B cell (primary cell): ENCODE measurements around the gene HP1BP3. TPM values are rescaled to one million over a fixed set of nuclear protein-coding genes. Genes with fewer than 3 reads are reported as not detected.

ENCODE experiments used
- ATAC-seq: fragments of 200-7000 bp; cut with Tn5 transposase; one replicate; pipeline ENCODE4 v1.10.0; 2021; ENCODE audit warnings: low read depth, mild to moderate bottlenecking, moderate number of reproducible peaks, moderate library complexity
- CTCF ChIA-PET: fragments of 350-600 bp; sonication (Branson Sonifier 250); formaldehyde crosslinking; loops from one replicate; lab custom pipeline; 2021; ENCODE audit warnings: antibody characterized with exemption, inconsistent platforms; lab: Charles Lee
- POLR2A ChIA-PET: fragments of 350-600 bp; sonication (Branson Sonifier 250); formaldehyde crosslinking; loops from one replicate; lab custom pipeline; 2021; ENCODE audit warnings: antibody characterized with exemption; lab: Charles Lee
- DNase-seq: peaks from one replicate; pipeline ENCODE4 v3.0.0; 2013
- H2AFZ ChIP-seq: 2 replicates; pipeline ENCODE4 v1.6.1; 2012; ENCODE audit warnings: mild to moderate bottlenecking, low read depth, low read length; ENCODE audit not compliant: insufficient read depth, poor library complexity, severe bottlenecking
- H3K27ac ChIP-seq, 2 donors: 1 replicate in 1 of 2; 2 replicates in 1 of 2; pipeline ENCODE4 v1.5.1; 2012 to 2013; ENCODE audit warnings: low read length in 2 of 2, mild to moderate bottlenecking in 2 of 2, moderate library complexity in 1 of 2
- H3K27me3 ChIP-seq, 4 experiments: fragments of 200-600 bp in 1 of 4; sonication (generic) in 1 of 4; replicated peaks in 1 of 4; 1 replicate in 2 of 4; 2 replicates in 2 of 4; pipeline versions ENCODE4 v1.6.1 to v1.7.0; 2013 to 2016; ENCODE audit warnings: low read length in 3 of 4, mild to moderate bottlenecking in 2 of 4, mixed read lengths in 1 of 4, moderate library complexity in 1 of 4; ENCODE audit not compliant: insufficient read depth in 4 of 4, control insufficient read depth in 3 of 4; ENCODE audit errors: control extremely low read depth in 1 of 4
- H3K36me3 ChIP-seq, 2 experiments: replicated peaks in 1 of 2; 1 replicate in 1 of 2; 2 replicates in 1 of 2; pipeline versions ENCODE4 v1.6.1 to v1.7.1; 2013; ENCODE audit warnings: low read length in 1 of 2; ENCODE audit not compliant: insufficient read depth in 2 of 2, control insufficient read depth in 1 of 2; ENCODE audit errors: control extremely low read depth in 1 of 2, extremely low read depth in 1 of 2
- H3K4me1 ChIP-seq, 2 donors: fragments of 200-600 bp in 1 of 2; sonication (generic) in 1 of 2; 1 replicate in 1 of 2; 2 replicates in 1 of 2; pipeline versions ENCODE4 v1.5.1 to v1.6.1; 2013 to 2017; ENCODE audit warnings: low read length in 2 of 2; ENCODE audit not compliant: control insufficient read depth in 2 of 2, insufficient read depth in 2 of 2
- H3K4me2 ChIP-seq: replicated peaks from 2 replicates; pipeline ENCODE3; 2012; ENCODE audit warnings: mild to moderate bottlenecking, low read depth, low read length; ENCODE audit not compliant: poor library complexity, severe bottlenecking
- H3K4me3 ChIP-seq, 5 experiments: fragments of 200-600 bp in 1 of 5; sonication (generic) in 1 of 5; 1 replicate in 3 of 5; 2 replicates in 2 of 5; pipeline versions ENCODE4 v1.5.1 to v1.7.0; 2011 to 2016; ENCODE audit warnings: low read length in 4 of 5, mild to moderate bottlenecking in 4 of 5, low read depth in 2 of 5, control low read depth in 1 of 5, moderate library complexity in 1 of 5; ENCODE audit not compliant: insufficient read depth in 1 of 5; ENCODE audit errors: control extremely low read depth in 1 of 5, extremely low read depth in 1 of 5
- H3K79me2 ChIP-seq: fragments of 200-600 bp; sonication (generic); one replicate; pipeline ENCODE4 v1.6.0; 2016; ENCODE audit warnings: low read length; ENCODE audit not compliant: control insufficient read depth, insufficient read depth
- H3K9ac ChIP-seq: fragments of 200-600 bp; sonication (generic); 2 replicates; pipeline ENCODE4 v1.6.1; 2017; ENCODE audit warnings: mild to moderate bottlenecking, low read length, moderate library complexity
- H3K9me3 ChIP-seq, 3 donors: one replicate each; pipeline versions ENCODE4 v1.6.1 to v1.7.1; 2013; ENCODE audit warnings: low read length in 2 of 3; ENCODE audit not compliant: control insufficient read depth in 2 of 3, insufficient read depth in 1 of 3; ENCODE audit errors: control extremely low read depth in 1 of 3
- H4K20me1 ChIP-seq: 2 replicates; pipeline ENCODE4 v1.6.0; 2012; ENCODE audit warnings: mild to moderate bottlenecking, low read length; ENCODE audit not compliant: insufficient read depth, control insufficient read depth, poor library complexity, severe bottlenecking
- H3K27ac Mint-ChIP-seq: one replicate; pipeline ENCODE4 v1.8.0; 2021; ENCODE audit warnings: mixed read lengths
- H3K27me3 Mint-ChIP-seq: one replicate; pipeline ENCODE4 v1.8.0; 2021; ENCODE audit warnings: mixed read lengths
- H3K4me1 Mint-ChIP-seq: one replicate; pipeline ENCODE4 v1.8.0; 2021; ENCODE audit warnings: mixed read lengths
- H3K4me3 Mint-ChIP-seq: one replicate; pipeline ENCODE4 v1.8.0; 2021; ENCODE audit warnings: mixed read lengths
- H3K9me3 Mint-ChIP-seq: one replicate; pipeline ENCODE4 v1.8.0; 2022; ENCODE audit warnings: mixed read lengths; ENCODE audit not compliant: insufficient read depth
- EZH2 ChIP-seq: IDR thresholded peaks from 2 replicates; pipeline ENCODE4 v1.6.1; 2012; ENCODE audit warnings: borderline replicate concordance, low read depth, mild to moderate bottlenecking, moderate library complexity, low read length; ENCODE audit not compliant: insufficient read depth, poor library complexity, severe bottlenecking
- WGBS: methylation state at CpG from one replicate; pipeline ENCODE4 v1.1.5; 2013; ENCODE audit warnings: missing lambda C conversion rate; ENCODE audit not compliant: insufficient coverage; 5-methylcytosine and 5-hydroxymethylcytosine counted together
- intact Hi-C: fragments of 100-400 bp; cut with micrococcal nuclease; formaldehyde crosslinking; loops from one replicate; pipeline ENCODE4 v1.10.0; 2022
- polyA plus RNA-seq: library from polyadenylated mRNA; depleted of rRNA; stranded (reverse); fragments of >200 nt; gene quantifications from 2 replicates; pipeline ENCODE4 v1.2.3, GENCODE V29; 2012
- total RNA-seq, 2 donors: library from RNA; stranded (reverse); fragments of 120-200 nt in 1 of 2; gene quantifications; 1 replicate in 1 of 2; 2 replicates in 1 of 2; pipeline versions ENCODE4 v1.2.3 to v1.2.4, GENCODE V29; 2013 to 2022
- TF ChIP-seq, protein P1 (sequence below): fragments of 200-600 bp; IDR thresholded peaks from one replicate; pipeline ENCODE4 v1.8.0; 2022; ENCODE audit warnings: antibody characterized with exemption, mild to moderate bottlenecking

The HP1BP3 gene
- total and polyA plus RNA-seq, 2 donors (not counting 1 experiment from before 2014, with no cell fraction given) = 147 to 303 TPM

DNA sequence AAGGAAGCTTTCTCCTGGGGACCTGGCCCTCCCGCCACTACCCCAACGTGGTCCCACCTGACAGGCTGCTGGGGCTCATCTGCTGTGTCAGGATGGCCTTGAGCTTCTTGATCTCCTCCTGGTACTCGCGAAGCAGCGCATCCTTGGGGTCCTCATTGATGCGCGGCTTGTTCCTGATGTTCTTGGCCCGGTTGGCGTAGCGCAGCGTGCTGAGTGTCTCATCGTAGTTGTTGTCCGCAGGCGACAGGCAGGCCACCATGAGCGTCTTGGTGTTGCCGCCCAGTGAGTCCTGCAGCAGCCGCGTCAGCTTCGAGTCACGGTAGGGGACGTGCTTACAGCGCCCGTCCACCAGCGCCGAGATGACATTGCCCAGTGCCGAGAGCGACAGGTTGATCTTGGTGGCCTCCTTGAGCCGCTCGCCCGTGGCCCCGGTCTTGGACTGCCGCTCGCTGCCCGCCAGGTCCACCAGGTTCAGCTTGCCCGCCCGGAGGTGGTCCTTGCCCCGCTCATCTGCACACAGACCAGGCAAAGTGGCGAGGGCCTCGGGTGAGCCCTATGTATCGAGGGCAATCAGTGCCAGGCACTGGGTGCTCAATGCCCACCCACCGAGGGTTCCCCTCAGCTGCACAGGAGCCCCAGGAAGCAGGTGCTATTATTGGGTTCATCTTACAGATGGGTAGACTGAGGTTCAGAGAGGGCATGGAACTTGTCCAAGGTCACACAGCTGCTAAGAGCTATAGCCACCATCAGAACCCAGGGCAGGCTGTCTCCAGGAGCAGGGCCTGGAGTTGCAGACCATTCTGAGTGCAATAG, 82.5 kb downstream of the HP1BP3 start:
- H3K9me3 ChIP-seq = no peaks in the 10 kb centered on the region
- no peak overlapping the region for H3K4me3 ChIP-seq
- TF ChIP-seq EZH2 = no peak
- TF ChIP-seq, protein P1, sequence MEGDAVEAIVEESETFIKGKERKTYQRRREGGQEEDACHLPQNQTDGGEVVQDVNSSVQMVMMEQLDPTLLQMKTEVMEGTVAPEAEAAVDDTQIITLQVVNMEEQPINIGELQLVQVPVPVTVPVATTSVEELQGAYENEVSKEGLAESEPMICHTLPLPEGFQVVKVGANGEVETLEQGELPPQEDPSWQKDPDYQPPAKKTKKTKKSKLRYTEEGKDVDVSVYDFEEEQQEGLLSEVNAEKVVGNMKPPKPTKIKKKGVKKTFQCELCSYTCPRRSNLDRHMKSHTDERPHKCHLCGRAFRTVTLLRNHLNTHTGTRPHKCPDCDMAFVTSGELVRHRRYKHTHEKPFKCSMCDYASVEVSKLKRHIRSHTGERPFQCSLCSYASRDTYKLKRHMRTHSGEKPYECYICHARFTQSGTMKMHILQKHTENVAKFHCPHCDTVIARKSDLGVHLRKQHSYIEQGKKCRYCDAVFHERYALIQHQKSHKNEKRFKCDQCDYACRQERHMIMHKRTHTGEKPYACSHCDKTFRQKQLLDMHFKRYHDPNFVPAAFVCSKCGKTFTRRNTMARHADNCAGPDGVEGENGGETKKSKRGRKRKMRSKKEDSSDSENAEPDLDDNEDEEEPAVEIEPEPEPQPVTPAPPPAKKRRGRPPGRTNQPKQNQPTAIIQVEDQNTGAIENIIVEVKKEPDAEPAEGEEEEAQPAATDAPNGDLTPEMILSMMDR = no peak
- ChIA-PET POLR2A (no interaction called here), CTCF (no interaction called here)
- H4K20me1 ChIP-seq = no peaks in the 10 kb centered on the region
- no peak for ATAC-seq
- intact Hi-C loops = no loop called here
- no peak overlapping the region for H3K9ac ChIP-seq
- H3K36me3 ChIP-seq = no peaks in the 10 kb centered on the region
- 96% methylated on average over 41 of the region's 41 CpGs for WGBS
- no peaks in the 10 kb centered on the region for H3K4me1 ChIP-seq
- no peak for DNase-seq
- Mint-ChIP-seq H3K27ac (no peak overlapping the region), H3K4me1 (no peaks in the 10 kb centered on the region), H3K27me3 (peaks cover 5% of the 10 kb centered on the region), H3K9me3 (peaks cover 2% of the 10 kb centered on the region), H3K4me3 (no peak overlapping the region)
- H3K4me2 ChIP-seq = no peak overlapping the region
- H3K79me2 ChIP-seq = no peaks in the 10 kb centered on the region
- H3K27me3 ChIP-seq = no peaks in the 10 kb centered on the region
- no peak overlapping the region for H3K27ac ChIP-seq
- H2AFZ ChIP-seq = no peak overlapping the region

DNA sequence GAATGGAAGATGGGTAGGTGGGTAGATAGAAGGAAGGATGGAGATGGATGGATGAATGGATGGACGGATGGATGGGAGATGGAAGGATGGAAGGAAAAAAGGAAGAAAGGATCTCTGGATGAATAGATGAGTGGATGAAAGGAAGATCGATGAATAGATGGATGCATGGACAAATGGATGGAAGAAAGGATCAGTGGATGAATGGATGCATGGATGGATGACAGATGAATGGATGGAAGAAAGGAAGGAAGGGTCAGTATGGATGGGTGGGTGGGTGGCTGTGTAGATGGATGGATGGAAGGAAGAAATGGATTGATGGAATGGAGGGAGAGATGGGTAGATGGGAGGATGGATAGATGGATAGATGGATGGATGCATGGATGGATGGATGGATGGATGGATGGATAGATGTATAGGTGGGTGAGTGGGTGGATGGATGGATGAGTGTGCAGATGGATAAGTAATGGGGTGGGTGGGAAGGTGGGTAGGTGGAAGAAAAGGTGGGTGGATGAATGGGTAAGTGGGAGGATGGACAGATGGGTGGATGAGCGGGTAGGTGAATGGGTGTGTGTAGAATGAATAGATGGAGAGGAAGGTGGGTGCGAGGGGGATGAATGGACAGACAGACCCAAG, 83.9 kb downstream of the HP1BP3 start:
- TF ChIP-seq, protein P1 = no peak
- no peak for TF ChIP-seq EZH2

More for the DNA sequence above, 83.9 kb downstream of the HP1BP3 start:
- no peaks in the 10 kb centered on the region for H3K27me3 ChIP-seq
- 91% methylated on average over 3 of the region's 4 CpGs for WGBS
- H3K4me3 Mint-ChIP-seq = no peak overlapping the region
- DNase-seq (no peak), ATAC-seq (no peak)
- POLR2A ChIA-PET = interaction anchor here (0.7 kb wide), 1 partner anchor 11 kb away, joined by 4 read pairs; no protein-coding TSS in a partner anchor
- no peaks in the 10 kb centered on the region for H4K20me1 ChIP-seq
- no peak overlapping the region for H3K4me2 ChIP-seq
- H3K79me2 ChIP-seq = no peaks in the 10 kb centered on the region
- no peak overlapping the region for H3K27ac ChIP-seq
- peaks cover 5% of the 10 kb centered on the region for H3K27me3 Mint-ChIP-seq
- H3K9me3 Mint-ChIP-seq = peaks cover 2% of the 10 kb centered on the region
- H3K36me3 ChIP-seq = no peaks in the 10 kb centered on the region
- intact Hi-C loops = no loop called here
- no peak overlapping the region for H3K27ac Mint-ChIP-seq
- CTCF ChIA-PET = no interaction called here
- no peak overlapping the region for H2AFZ ChIP-seq
- no peak overlapping the region for H3K9ac ChIP-seq
- no peaks in the 10 kb centered on the region for H3K4me1 ChIP-seq
- H3K9me3 ChIP-seq = no peaks in the 10 kb centered on the region
- H3K4me1 Mint-ChIP-seq = no peaks in the 10 kb centered on the region
- no peak overlapping the region for H3K4me3 ChIP-seq
